Activated CD4-positive, alpha-beta T cell treated with anti-CD3 and anti-CD28 coated beads, Interleukin-2, amount 10 ng/mL, durations not matched to agents 7 days and 5 days (primary cell): Measurements from ENCODE around the gene ATP1B1. TPM values are rescaled to one million over a fixed set of nuclear protein-coding genes. Genes with fewer than 3 reads are reported as not detected.

Experiments
- CTCF ChIA-PET: fragments of 350-600 bp; sonication (Branson Sonifier 250); formaldehyde crosslinking; loops from one replicate; lab custom pipeline; 2021; ENCODE audit warnings: antibody characterized with exemption; lab: Charles Lee
- POLR2A ChIA-PET: fragments of 350-600 bp; sonication (Branson Sonifier 250); formaldehyde crosslinking; loops from one replicate; lab custom pipeline; 2021; ENCODE audit warnings: antibody characterized with exemption; lab: Charles Lee
- DNase-seq: peaks from one replicate; pipeline ENCODE4 v3.0.0-alpha.2; 2020
- H3K27ac Mint-ChIP-seq: one replicate; pipeline ENCODE4 v1.8.0; 2021; ENCODE audit warnings: mild to moderate bottlenecking, moderate library complexity, mixed read lengths
- H3K27me3 Mint-ChIP-seq: one replicate; pipeline ENCODE4 v1.8.0; 2021; ENCODE audit warnings: mixed read lengths
- H3K36me3 Mint-ChIP-seq: one replicate; pipeline ENCODE4 v1.8.0; 2021; ENCODE audit warnings: low read depth, mixed read lengths
- H3K4me1 Mint-ChIP-seq: one replicate; pipeline ENCODE4 v1.8.0; 2021; ENCODE audit warnings: mixed read lengths
- H3K4me3 Mint-ChIP-seq: one replicate; pipeline ENCODE4 v1.8.0; 2021; ENCODE audit warnings: mild to moderate bottlenecking, moderate library complexity, mixed read lengths
- H3K9me3 Mint-ChIP-seq: one replicate; pipeline ENCODE4 v1.8.0; 2021; ENCODE audit warnings: mixed read lengths
- total RNA-seq, 2 experiments: library from RNA; stranded (reverse); gene quantifications; one replicate each; pipeline ENCODE4 v1.2.3, GENCODE V29; 2021

Gene ATP1B1
- total RNA-seq, 2 experiments from 2014 or later, result 2.6 to 3.4 TPM

DNA sequence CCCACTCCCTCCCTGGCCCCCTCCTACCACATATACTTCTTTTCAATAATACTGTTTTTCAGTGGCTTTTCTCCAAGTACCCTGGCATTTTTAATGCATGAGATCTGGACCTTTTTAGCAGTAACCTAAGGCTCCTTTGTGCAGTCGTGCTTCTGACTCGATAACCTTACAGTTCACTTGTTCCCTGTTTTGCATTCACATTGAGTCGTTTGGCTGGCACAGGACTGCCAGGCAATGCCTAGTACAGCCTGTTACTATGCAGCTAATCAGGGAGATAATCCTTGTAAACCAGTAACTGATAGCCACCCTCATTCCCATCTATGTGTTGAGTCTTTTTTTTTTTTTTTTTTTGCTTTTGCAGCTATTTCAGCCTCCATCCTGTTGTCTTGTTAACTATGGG is 3.7 kb downstream of the ATP1B1 start:
- peaks cover 2% of the 10 kb centered on the region for H3K36me3 Mint-ChIP-seq
- no peak for DNase-seq
- no peaks in the 10 kb centered on the region for H3K9me3 Mint-ChIP-seq
- ChIA-PET CTCF (interaction anchor here (0.6 to 1.4 kb wide), 3 partner anchors 60 to 405 kb away, joined by 3 to 4 read pairs (median 3); no protein-coding TSS in a partner anchor), POLR2A (no interaction called here)
- H3K4me1 Mint-ChIP-seq, result peaks cover 28% of the 10 kb centered on the region
- H3K27ac Mint-ChIP-seq, result no peak overlapping the region
- H3K4me3 Mint-ChIP-seq, result no peak overlapping the region
- peaks cover 13% of the 10 kb centered on the region for H3K27me3 Mint-ChIP-seq

DNA sequence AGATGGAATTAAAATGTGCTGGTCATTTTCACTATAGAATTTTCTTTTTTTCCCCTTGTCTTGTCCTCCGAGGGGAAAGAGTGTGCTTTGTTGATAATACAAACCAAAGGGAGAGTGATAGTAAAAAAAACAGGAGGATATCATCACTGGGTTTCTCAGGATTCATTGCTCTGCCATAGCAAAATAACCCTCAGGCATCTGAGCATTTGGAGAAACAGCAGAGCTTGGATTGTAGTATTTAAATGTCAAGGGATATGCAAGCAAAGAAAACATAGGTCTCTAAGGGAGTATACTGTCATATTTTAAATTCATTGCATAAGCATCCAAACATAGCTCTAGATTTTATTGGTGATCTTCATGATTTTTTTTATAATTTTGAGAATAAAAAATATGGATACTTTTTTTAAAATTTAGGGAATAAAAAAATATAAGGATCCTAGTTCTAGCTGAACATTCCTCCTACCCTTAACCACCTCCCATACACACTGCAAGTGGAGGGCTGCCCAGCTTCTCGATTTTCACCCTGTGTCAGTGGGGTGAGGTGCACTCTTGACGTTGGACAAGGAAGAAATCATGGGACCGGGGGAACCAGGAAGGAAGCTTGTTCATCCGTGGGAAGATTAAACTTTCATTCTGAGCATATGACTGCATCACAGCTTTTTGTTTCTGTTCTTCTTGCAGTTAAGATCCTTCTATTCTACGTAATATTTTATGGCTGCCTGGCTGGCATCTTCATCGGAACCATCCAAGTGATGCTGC is 4.4 kb downstream of the ATP1B1 start:
- H3K36me3 Mint-ChIP-seq, result peaks cover 2% of the 10 kb centered on the region
- no peaks in the 10 kb centered on the region for H3K9me3 Mint-ChIP-seq
- H3K27ac Mint-ChIP-seq, result no peak overlapping the region
- H3K27me3 Mint-ChIP-seq, result peaks cover 13% of the 10 kb centered on the region
- ChIA-PET CTCF (interaction anchor here (0.6 to 1.4 kb wide), 5 partner anchors 10 to 405 kb away, joined by 3 read pairs; no protein-coding TSS in a partner anchor), POLR2A (no interaction called here)
- no peak for DNase-seq
- H3K4me3 Mint-ChIP-seq, result no peak overlapping the region
- H3K4me1 Mint-ChIP-seq, result peaks cover 28% of the 10 kb centered on the region

DNA sequence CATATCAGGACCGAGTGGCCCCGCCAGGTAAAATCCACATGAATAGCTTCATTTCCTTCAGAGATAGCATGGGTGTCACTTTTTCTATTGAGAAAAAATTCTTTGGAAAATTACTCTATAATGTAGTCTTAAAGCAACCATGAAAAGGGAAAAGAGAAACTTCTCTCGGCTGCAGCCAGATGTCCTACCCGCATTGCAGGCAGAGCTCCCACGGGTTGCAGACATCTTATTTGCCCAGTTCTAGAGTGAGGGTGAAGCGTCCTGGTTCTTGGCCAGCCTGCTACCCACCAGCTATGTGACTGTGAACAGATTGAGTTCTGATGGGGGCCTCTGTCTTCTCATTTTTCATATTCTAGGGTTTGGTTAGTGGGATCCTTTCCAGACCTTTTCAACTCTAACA is 5.0 kb downstream of the ATP1B1 start:
- no peak for DNase-seq
- peaks cover 13% of the 10 kb centered on the region for H3K27me3 Mint-ChIP-seq
- ChIA-PET POLR2A (no interaction called here), CTCF (interaction anchor here (1.1 to 1.4 kb wide), 4 partner anchors 10 to 213 kb away, joined by 3 read pairs; no protein-coding TSS in a partner anchor)
- no peak overlapping the region for H3K27ac Mint-ChIP-seq
- no peaks in the 10 kb centered on the region for H3K9me3 Mint-ChIP-seq
- no peak overlapping the region for H3K4me3 Mint-ChIP-seq
- H3K36me3 Mint-ChIP-seq, result peaks cover 2% of the 10 kb centered on the region
- peaks cover 32% of the 10 kb centered on the region for H3K4me1 Mint-ChIP-seq

DNA sequence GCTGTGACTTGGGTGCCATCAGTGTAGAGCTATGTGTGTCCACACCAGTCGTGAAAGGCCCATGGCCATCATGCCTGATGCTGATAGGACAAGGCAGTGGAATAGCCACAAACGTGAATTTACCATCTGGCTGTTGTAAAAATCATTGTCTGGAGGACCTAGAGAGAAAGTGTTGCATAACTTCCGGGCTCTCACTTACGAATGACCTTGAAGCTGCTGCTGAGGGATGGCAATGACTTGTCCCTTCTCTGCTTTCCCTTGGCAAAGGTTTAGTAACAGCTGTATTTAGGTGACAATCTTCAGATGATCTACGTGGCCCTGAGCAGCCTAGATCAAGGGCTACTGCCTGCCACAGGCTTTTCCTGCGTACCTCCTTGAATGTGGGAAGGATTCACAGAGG is 5.8 kb downstream of the ATP1B1 start:
- Mint-ChIP-seq H3K4me3 (no peak overlapping the region), H3K27ac (no peak overlapping the region), H3K36me3 (peaks cover 4% of the 10 kb centered on the region), H3K4me1 (peaks cover 29% of the 10 kb centered on the region), H3K27me3 (peaks cover 11% of the 10 kb centered on the region), H3K9me3 (no peaks in the 10 kb centered on the region)
- POLR2A ChIA-PET, result no interaction called here
- no peak for DNase-seq
- CTCF ChIA-PET, result interaction anchor here (0.7 to 1.4 kb wide), 3 partner anchors 11 to 212 kb away, joined by 3 to 4 read pairs (median 3); no protein-coding TSS in a partner anchor

DNA sequence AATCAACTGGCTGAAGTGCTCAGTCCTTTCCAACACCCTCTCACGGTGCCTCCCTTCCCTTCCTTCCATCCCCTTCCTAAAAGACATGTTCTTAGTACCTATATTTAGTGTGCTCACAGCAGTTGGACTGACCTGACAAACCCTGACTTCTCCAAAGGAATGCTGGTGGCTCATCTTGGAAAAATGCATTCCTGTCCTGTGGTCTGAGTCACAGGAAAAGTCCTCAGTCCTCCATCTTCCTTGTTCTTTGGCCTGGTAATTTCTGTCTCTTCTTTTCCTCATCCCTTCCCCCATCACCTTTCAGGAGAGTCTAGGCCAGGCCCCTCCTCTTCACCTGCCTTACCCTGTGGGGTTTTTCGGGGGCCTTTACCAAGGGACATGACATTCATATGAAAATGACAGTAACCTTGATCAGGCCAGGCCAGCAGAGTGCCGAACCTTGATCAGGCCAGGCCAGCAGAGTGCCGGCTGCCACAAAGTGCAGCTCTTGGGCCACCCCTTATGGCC is 7.2 kb downstream of the ATP1B1 start:
- Mint-ChIP-seq H3K4me3 (no peak overlapping the region), H3K9me3 (no peaks in the 10 kb centered on the region), H3K36me3 (peaks cover 4% of the 10 kb centered on the region), H3K27me3 (peaks cover 2% of the 10 kb centered on the region), H3K27ac (no peak overlapping the region), H3K4me1 (peaks cover 17% of the 10 kb centered on the region)
- ChIA-PET CTCF (no interaction called here), POLR2A (no interaction called here)
- DNase-seq, result no peak

DNA sequence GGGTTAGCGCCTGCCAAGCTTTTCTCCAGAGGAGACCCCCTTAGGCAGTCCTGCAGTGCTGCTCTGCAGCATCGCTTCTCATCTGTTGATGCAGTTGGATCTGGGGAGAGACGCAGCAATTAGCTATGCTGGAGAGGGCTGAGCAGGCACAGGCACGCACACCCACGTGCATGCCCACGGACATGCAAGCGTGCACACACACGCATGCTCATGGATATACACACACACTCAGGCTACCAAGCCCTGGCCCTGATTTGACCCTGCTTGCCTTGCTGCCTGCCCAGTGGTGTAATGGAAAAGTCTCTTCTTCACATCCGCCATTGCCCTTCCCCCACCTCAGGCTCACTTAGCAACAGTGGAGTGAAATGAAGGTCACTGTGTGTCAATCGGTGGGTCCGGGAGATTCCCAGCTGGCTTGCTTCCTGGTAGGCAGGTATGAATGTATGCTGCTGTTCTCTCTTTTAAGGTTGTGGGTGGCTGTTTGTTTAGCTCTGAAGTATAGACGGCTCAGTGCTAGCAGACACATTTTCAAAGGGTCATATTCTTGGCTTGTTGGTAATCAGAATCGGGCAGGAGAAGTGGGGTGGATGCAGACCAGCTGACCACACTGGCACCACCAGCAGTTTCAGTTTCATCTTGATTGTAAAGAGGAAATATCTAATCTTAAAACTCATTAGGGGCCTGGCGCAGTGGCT is 9.5 kb downstream of the ATP1B1 start:
- no peak for DNase-seq
- no peaks in the 10 kb centered on the region for H3K9me3 Mint-ChIP-seq
- no peak overlapping the region for H3K27ac Mint-ChIP-seq
- H3K4me3 Mint-ChIP-seq, result no peak overlapping the region
- H3K27me3 Mint-ChIP-seq, result peaks cover 2% of the 10 kb centered on the region
- peaks cover 4% of the 10 kb centered on the region for H3K36me3 Mint-ChIP-seq
- POLR2A ChIA-PET, result no interaction called here
- peaks cover 4% of the 10 kb centered on the region for H3K4me1 Mint-ChIP-seq
- CTCF ChIA-PET, result no interaction called here

DNA sequence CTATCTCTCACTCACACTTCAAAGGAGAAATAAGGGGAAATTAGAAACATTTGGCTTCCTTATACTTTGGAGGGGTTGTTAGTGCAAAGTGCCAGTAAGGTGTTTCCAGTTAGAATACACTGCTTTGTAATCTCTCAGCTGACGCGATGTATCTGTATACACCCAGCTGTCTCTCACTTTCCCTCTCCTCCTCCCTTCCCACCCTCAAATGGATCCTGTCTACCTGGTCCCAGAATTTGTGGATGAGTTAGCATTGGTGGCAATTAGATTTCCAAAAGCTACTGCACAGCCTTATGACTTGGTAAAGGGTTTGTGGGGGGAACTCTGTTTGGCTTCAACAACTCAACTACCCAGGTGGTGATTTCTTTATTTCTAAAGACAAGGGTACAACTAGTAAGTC is 10.5 kb downstream of the ATP1B1 start:
- Mint-ChIP-seq H3K4me3 (no peak overlapping the region), H3K27ac (no peak overlapping the region), H3K36me3 (peaks cover 4% of the 10 kb centered on the region), H3K27me3 (peaks cover 2% of the 10 kb centered on the region), H3K4me1 (peaks cover 4% of the 10 kb centered on the region), H3K9me3 (no peaks in the 10 kb centered on the region)
- no peak for DNase-seq
- ChIA-PET CTCF (interaction anchor here (0.6 kb wide), 1 partner anchor 441 kb away, joined by 3 read pairs; no protein-coding TSS in a partner anchor), POLR2A (no interaction called here)

DNA sequence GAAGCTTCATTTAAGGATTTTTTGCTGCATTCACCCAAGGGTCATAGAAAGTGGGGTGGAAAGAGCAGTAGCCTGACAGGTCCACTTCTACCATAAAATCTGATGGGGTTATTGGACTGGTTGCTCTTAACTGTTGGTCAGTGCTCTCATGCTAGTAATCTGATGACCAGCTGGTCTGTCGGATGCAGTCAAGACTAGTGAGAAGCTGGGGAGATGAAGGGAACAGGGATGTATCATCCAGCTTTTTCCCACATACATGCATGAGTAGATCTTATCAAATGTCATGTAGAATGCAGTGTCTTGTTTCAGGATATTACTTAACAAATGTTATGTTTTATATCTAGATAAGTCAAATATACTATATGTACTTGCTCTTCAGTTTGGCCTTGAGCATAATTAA is 11.1 kb downstream of the ATP1B1 start:
- no peak overlapping the region for H3K4me3 Mint-ChIP-seq
- H3K4me1 Mint-ChIP-seq, result peaks cover 4% of the 10 kb centered on the region
- H3K27ac Mint-ChIP-seq, result no peak overlapping the region
- H3K9me3 Mint-ChIP-seq, result no peaks in the 10 kb centered on the region
- DNase-seq, result no peak
- peaks cover 2% of the 10 kb centered on the region for H3K36me3 Mint-ChIP-seq
- ChIA-PET POLR2A (no interaction called here), CTCF (interaction anchor here (0.6 to 0.9 kb wide), 2 partner anchors 9 to 13 kb away, joined by 3 read pairs; no protein-coding TSS in a partner anchor)
- H3K27me3 Mint-ChIP-seq, result peaks cover 2% of the 10 kb centered on the region

DNA sequence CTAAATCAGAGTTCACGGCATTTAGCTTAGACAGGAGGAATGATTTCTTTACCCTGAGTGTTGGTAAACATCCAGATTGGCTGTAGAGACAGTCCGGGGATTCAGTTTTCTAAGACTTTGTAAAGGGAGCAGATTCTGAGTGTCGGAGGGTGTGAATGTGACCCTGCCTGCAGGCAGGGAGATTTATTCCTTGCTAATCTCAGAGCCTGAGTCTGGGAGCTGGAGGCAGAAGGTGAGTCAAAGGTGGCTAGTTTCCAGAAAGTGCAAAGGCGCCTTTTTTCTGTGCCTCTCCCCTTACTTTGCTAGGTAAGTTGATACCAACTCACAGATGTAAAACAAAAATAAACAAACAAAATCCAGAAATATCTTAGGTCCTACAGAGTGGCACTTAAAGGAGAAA is 11.7 kb downstream of the ATP1B1 start:
- peaks cover 4% of the 10 kb centered on the region for H3K4me1 Mint-ChIP-seq
- ChIA-PET POLR2A (no interaction called here), CTCF (interaction anchor here (0.6 to 0.9 kb wide), 2 partner anchors 9 to 14 kb away, joined by 3 read pairs; no protein-coding TSS in a partner anchor)
- H3K27me3 Mint-ChIP-seq, result peaks cover 2% of the 10 kb centered on the region
- DNase-seq, result no peak
- H3K36me3 Mint-ChIP-seq, result peaks cover 2% of the 10 kb centered on the region
- H3K4me3 Mint-ChIP-seq, result no peak overlapping the region
- no peak overlapping the region for H3K27ac Mint-ChIP-seq
- H3K9me3 Mint-ChIP-seq, result no peaks in the 10 kb centered on the region

DNA sequence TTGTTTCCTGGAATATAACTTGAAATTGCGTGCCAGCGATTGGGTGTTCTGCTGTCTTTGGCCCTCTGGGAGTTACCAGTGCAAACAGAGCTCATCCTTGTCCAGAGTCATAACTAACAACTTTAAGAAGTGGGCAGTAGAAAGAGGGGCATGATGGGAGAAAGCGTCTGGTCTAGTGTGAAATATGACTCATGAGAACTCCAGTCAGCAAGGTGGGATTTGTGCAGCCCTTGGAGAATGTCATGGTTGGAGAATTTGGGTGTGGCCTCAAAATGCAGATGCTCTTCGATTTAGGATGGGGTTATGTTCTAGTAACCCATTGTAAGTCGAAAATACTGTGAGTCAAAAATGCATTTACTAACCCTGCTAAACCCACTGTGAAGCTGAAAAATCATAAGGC is 12.9 kb downstream of the ATP1B1 start:
- no peaks in the 10 kb centered on the region for H3K9me3 Mint-ChIP-seq
- H3K27ac Mint-ChIP-seq, result no peak overlapping the region
- peaks cover 2% of the 10 kb centered on the region for H3K27me3 Mint-ChIP-seq
- ChIA-PET POLR2A (no interaction called here), CTCF (interaction anchor here (0.6 kb wide), 1 partner anchor 812 kb away, joined by 3 read pairs; no protein-coding TSS in a partner anchor)
- peaks cover 4% of the 10 kb centered on the region for H3K4me1 Mint-ChIP-seq
- H3K36me3 Mint-ChIP-seq, result peaks cover 2% of the 10 kb centered on the region
- no peak overlapping the region for H3K4me3 Mint-ChIP-seq
- DNase-seq, result no peak

DNA sequence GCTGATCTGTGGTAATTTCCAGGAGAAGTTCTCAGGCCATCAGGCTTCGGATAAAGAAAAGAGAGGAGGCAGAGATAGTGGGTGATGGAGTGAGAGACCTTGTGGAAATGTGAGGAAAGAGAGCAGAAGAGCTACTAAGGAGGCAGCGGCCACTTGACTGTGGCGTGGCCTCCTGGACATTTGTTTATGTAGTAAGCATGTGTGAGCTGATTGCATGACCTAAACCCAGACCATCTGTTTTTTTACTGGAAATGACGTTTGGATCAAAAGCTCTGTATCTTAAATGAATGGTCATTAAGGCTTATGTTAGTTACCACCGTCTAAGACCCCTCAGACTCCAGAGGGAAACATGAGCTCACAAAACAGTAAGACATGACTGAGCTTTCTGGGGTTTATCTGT is 13.6 kb downstream of the ATP1B1 start:
- Mint-ChIP-seq H3K27me3 (peaks cover 2% of the 10 kb centered on the region), H3K27ac (no peak overlapping the region)
- CTCF ChIA-PET, result interaction anchor here (0.6 to 0.7 kb wide), 3 partner anchors 12 to 811 kb away, joined by 3 read pairs; no protein-coding TSS in a partner anchor

DNA sequence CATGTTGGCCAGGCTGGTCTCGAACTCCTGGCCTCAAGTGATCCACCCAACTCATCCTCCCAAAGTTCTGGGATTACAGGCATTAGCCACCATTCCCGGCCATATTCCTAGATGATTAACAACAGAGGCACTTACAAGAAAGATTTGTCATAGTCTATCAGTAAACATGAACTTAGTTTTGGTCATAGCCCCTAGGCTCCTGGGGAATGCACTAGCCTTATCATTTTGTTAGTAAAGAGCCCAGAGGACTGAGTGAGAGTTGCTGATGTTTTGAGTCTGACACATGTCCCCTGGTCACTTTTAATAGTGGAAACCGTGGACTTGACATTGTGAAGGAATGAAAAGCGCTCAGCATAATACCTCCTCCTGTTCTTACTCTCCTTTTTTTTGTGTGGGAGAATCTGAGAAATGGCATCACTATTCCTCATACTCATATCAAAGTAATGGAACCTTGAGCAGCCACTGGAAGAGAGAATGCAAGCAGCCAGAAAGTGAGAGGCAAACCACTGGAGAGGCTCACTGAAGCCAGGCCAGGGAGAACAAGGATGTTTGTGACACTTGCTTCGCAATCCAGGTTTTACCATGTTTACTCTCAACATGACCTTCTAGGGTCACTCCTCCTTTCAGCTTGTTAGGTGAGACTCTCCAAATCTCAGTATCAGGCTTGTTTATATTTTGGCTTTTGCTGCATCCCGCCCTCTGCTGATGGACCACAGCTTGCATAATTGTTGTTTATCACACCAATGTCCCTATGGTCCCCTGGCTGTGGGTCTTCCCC is 14.8 kb downstream of the ATP1B1 start:
- POLR2A ChIA-PET, result no interaction called here
- Mint-ChIP-seq H3K4me1 (peaks cover under 1% of the 10 kb centered on the region), H3K4me3 (no peak overlapping the region), H3K27ac (no peak overlapping the region), H3K9me3 (no peaks in the 10 kb centered on the region), H3K36me3 (peaks cover 6% of the 10 kb centered on the region), H3K27me3 (peaks cover 2% of the 10 kb centered on the region)
- DNase-seq, result no peak
- CTCF ChIA-PET, result no interaction called here

More for the DNA sequence above, 13.6 kb downstream of the ATP1B1 start:
- peaks cover 6% of the 10 kb centered on the region for H3K36me3 Mint-ChIP-seq
- no peak overlapping the region for H3K4me3 Mint-ChIP-seq
- H3K4me1 Mint-ChIP-seq, result peaks cover 4% of the 10 kb centered on the region
- no peaks in the 10 kb centered on the region for H3K9me3 Mint-ChIP-seq
- no peak for DNase-seq
- POLR2A ChIA-PET, result no interaction called here
